Erythroblast (primary cell): ENCODE data around the gene ZIC1.

ENCODE experiments used
- GATA1 ChIP-seq: IDR thresholded peaks from 2 replicates; pipeline ENCODE4 v1.6.1; 2011; ENCODE audit warnings: low read depth, mild to moderate bottlenecking, control low read depth, low read length, moderate library complexity
- POLR2A ChIP-seq: IDR thresholded peaks from 2 replicates; pipeline ENCODE4 v1.6.1; 2011; ENCODE audit warnings: mild to moderate bottlenecking, low read length

DNA sequence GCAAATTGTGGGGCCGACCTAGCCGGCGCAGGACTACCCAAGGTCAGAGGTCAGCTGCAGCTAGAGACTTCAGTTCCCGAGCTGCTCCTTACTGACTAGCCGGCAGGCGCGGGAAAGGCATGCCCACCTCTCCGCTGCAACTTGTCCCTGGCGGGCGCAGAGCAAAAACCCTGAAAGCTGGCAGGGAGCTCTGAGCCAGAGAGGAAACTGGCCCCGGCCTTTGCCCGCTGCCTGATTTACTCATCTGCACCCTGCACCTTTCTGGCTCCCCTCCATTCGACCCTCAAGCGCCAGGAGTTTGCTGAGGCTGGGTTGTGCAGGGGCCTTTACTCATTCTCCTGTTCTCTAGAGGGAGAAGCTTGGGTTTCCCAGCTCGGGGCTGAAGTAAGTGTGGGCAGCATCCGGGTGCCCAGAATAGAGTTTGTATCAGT, 4.3 kb upstream of the ZIC1 start:
- no peak for TF ChIP-seq POLR2A
- no peak for TF ChIP-seq GATA1
